Measurements from ENCODE around the gene SUGCT.

The SUGCT gene

GRCh38 chr7:40810274-40810673 is 675.5 kb downstream of the SUGCT start:
- no peak overlapping the region for H3K27ac ChIP-seq
- TF ChIP-seq, protein P1, sequence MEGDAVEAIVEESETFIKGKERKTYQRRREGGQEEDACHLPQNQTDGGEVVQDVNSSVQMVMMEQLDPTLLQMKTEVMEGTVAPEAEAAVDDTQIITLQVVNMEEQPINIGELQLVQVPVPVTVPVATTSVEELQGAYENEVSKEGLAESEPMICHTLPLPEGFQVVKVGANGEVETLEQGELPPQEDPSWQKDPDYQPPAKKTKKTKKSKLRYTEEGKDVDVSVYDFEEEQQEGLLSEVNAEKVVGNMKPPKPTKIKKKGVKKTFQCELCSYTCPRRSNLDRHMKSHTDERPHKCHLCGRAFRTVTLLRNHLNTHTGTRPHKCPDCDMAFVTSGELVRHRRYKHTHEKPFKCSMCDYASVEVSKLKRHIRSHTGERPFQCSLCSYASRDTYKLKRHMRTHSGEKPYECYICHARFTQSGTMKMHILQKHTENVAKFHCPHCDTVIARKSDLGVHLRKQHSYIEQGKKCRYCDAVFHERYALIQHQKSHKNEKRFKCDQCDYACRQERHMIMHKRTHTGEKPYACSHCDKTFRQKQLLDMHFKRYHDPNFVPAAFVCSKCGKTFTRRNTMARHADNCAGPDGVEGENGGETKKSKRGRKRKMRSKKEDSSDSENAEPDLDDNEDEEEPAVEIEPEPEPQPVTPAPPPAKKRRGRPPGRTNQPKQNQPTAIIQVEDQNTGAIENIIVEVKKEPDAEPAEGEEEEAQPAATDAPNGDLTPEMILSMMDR (IDR thresholded peaks at IDR 0.05; ENCODE audit: low read depth, low read length), result no peak
- H3K36me3 ChIP-seq, result no peaks in the 10 kb centered on the region
- no peak for DNase-seq
- H3K9me3 ChIP-seq (ENCODE audit: severe bottlenecking), result no peaks in the 10 kb centered on the region
- no peaks in the 10 kb centered on the region for H3K27me3 ChIP-seq (ENCODE audit: insufficient read depth, low read depth, severe bottlenecking)
- no peak overlapping the region for H3K4me3 ChIP-seq (ENCODE audit: low read depth, low read length)

GRCh38 chr7:40811666-40812065 is 676.9 kb downstream of the SUGCT start:
- Histone ChIP-seq H3K27ac (no peak overlapping the region), H3K4me3 (ENCODE audit: low read depth, low read length) (no peak overlapping the region), H3K9me3 (ENCODE audit: severe bottlenecking) (no peaks in the 10 kb centered on the region), H3K27me3 (ENCODE audit: insufficient read depth, low read depth, severe bottlenecking) (no peaks in the 10 kb centered on the region), H3K36me3 (no peaks in the 10 kb centered on the region)
- DNase-seq, result no peak
- TF ChIP-seq, protein P1 (IDR thresholded peaks at IDR 0.05; ENCODE audit: low read depth, low read length), result no peak

GRCh38 chr7:40815022-40815421 is 680.2 kb downstream of the SUGCT start:
- Histone ChIP-seq H3K4me3 (ENCODE audit: low read depth, low read length) (no peak overlapping the region), H3K9me3 (ENCODE audit: severe bottlenecking) (no peaks in the 10 kb centered on the region), H3K36me3 (no peaks in the 10 kb centered on the region), H3K27me3 (ENCODE audit: insufficient read depth, low read depth, severe bottlenecking) (no peaks in the 10 kb centered on the region), H3K27ac (no peak overlapping the region)
- TF ChIP-seq, protein P1 (IDR thresholded peaks at IDR 0.05; ENCODE audit: low read depth, low read length), result no peak
- no peak for DNase-seq

GRCh38 chr7:40815512-40815911 is 680.7 kb downstream of the SUGCT start:
- Histone ChIP-seq H3K4me3 (ENCODE audit: low read depth, low read length) (no peak overlapping the region), H3K27me3 (ENCODE audit: insufficient read depth, low read depth, severe bottlenecking) (no peaks in the 10 kb centered on the region), H3K36me3 (no peaks in the 10 kb centered on the region), H3K9me3 (ENCODE audit: severe bottlenecking) (no peaks in the 10 kb centered on the region), H3K27ac (no peak overlapping the region)
- TF ChIP-seq, protein P1 (IDR thresholded peaks at IDR 0.05; ENCODE audit: low read depth, low read length), result no peak
- no peak for DNase-seq

- Histone ChIP-seq H3K27ac (no peak overlapping the region), H3K36me3 (no peaks in the 10 kb centered on the region), H3K27me3 (ENCODE audit: insufficient read depth, low read depth, severe bottlenecking) (no peaks in the 10 kb centered on the region), H3K9me3 (ENCODE audit: severe bottlenecking) (no peaks in the 10 kb centered on the region), H3K4me3 (ENCODE audit: low read depth, low read length) (no peak overlapping the region)
- TF ChIP-seq, protein P1 (IDR thresholded peaks at IDR 0.05; ENCODE audit: low read depth, low read length), result no peak
- no peak for DNase-seq
Observed at GRCh38 chr7:40822861-40823260, 688.1 kb downstream of the SUGCT start.

GRCh38 chr7:40824461-40824860 is 689.7 kb downstream of the SUGCT start:
- H3K27ac ChIP-seq, result no peak overlapping the region
- no peaks in the 10 kb centered on the region for H3K9me3 ChIP-seq (ENCODE audit: severe bottlenecking)
- H3K36me3 ChIP-seq, result no peaks in the 10 kb centered on the region
- TF ChIP-seq, protein P1 (IDR thresholded peaks at IDR 0.05; ENCODE audit: low read depth, low read length), result no peak
- no peak overlapping the region for H3K4me3 ChIP-seq (ENCODE audit: low read depth, low read length)
- H3K27me3 ChIP-seq (ENCODE audit: insufficient read depth, low read depth, severe bottlenecking), result no peaks in the 10 kb centered on the region
- DNase-seq, result no peak

All from WERI-Rb-1 (cell line).